Parathyroid adenoma (tissue), 2 donors: ENCODE results near the gene CCDC24.

ENCODE experiments used
- H2AFZ ChIP-seq: fragments of 300-600 bp; sonication (generic); one replicate; pipeline ENCODE4 v1.7.0; 2017; ENCODE audit warnings: antibody characterized with exemption, mild to moderate bottlenecking
- H3K27ac ChIP-seq: fragments of 300-600 bp; sonication (generic); one replicate; pipeline ENCODE4 v1.7.0; 2017
- H3K27me3 ChIP-seq: fragments of 300-600 bp; sonication (generic); one replicate; pipeline ENCODE4 v1.7.0; 2017; ENCODE audit warnings: low read length; ENCODE audit not compliant: control insufficient read depth, insufficient read depth
- H3K36me3 ChIP-seq: fragments of 300-600 bp; sonication (generic); one replicate; pipeline ENCODE4 v1.7.0; 2017; ENCODE audit warnings: low read length; ENCODE audit not compliant: control insufficient read depth, insufficient read depth
- H3K4me1 ChIP-seq: fragments of 300-600 bp; sonication (generic); one replicate; pipeline ENCODE4 v1.7.0; 2017; ENCODE audit warnings: control low read depth
- H3K4me2 ChIP-seq: fragments of 300-600 bp; sonication (generic); one replicate; pipeline ENCODE4 v1.7.0; 2017; ENCODE audit warnings: low read length
- H3K4me3 ChIP-seq: fragments of 300-600 bp; sonication (generic); one replicate; pipeline ENCODE4 v1.7.0; 2017; ENCODE audit warnings: low read depth, low read length
- H3K79me2 ChIP-seq: fragments of 300-600 bp; sonication (generic); one replicate; pipeline ENCODE4 v1.7.0; 2017; ENCODE audit warnings: control low read depth
- H3K9ac ChIP-seq: fragments of 300-600 bp; sonication (generic); one replicate; pipeline ENCODE4 v1.7.0; 2017; ENCODE audit warnings: mild to moderate bottlenecking
- H3K9me3 ChIP-seq: fragments of 300-600 bp; sonication (generic); one replicate; pipeline ENCODE4 v1.7.0; 2017; ENCODE audit warnings: low read length; ENCODE audit not compliant: control insufficient read depth
- CTCF ChIP-seq: fragments of 300-600 bp; sonication (generic); IDR thresholded peaks from one replicate; pipeline ENCODE4 v1.7.0; 2017; ENCODE audit warnings: antibody characterized with exemption, mild to moderate bottlenecking
- donor health status: primary hyperparathyroidism.

The CCDC24 gene

GRCh38 chr1:44036409-44037139, 45.2 kb downstream of the CCDC24 start:
- H3K9me3 ChIP-seq: no peaks in the 10 kb centered on the region
- H3K4me2 ChIP-seq: no peak overlapping the region
- no peaks in the 10 kb centered on the region for H3K79me2 ChIP-seq
- no peaks in the 10 kb centered on the region for H3K4me1 ChIP-seq
- no peak overlapping the region for H3K27ac ChIP-seq
- no peak overlapping the region for H2AFZ ChIP-seq
- no peak overlapping the region for H3K4me3 ChIP-seq
- no peak overlapping the region for H3K9ac ChIP-seq
- no peaks in the 10 kb centered on the region for H3K27me3 ChIP-seq
- peak; percentile 81 for TF ChIP-seq CTCF
- no peaks in the 10 kb centered on the region for H3K36me3 ChIP-seq

GRCh38 chr1:44037154-44037553, 45.8 kb downstream of the CCDC24 start:
- no peaks in the 10 kb centered on the region for H3K27me3 ChIP-seq

GRCh38 chr1:44038876-44039657, 47.7 kb downstream of the CCDC24 start:
- Histone ChIP-seq H3K27me3 (no peaks in the 10 kb centered on the region), H3K4me2 (no peak overlapping the region), H3K9me3 (no peaks in the 10 kb centered on the region), H3K9ac (no peak overlapping the region), H3K4me3 (no peak overlapping the region), H3K36me3 (no peaks in the 10 kb centered on the region), H2AFZ (no peak overlapping the region), H3K79me2 (no peaks in the 10 kb centered on the region), H3K4me1 (no peaks in the 10 kb centered on the region), H3K27ac (no peak overlapping the region)
- TF ChIP-seq CTCF: no peak

More at GRCh38 chr1:44037154-44037553, 45.8 kb downstream of the CCDC24 start:
- TF ChIP-seq CTCF: no peak
- no peaks in the 10 kb centered on the region for H3K9me3 ChIP-seq
- H3K27ac ChIP-seq: no peak overlapping the region
- no peak overlapping the region for H3K9ac ChIP-seq
- H3K4me1 ChIP-seq: no peaks in the 10 kb centered on the region
- no peak overlapping the region for H3K4me3 ChIP-seq
- no peaks in the 10 kb centered on the region for H3K36me3 ChIP-seq
- H3K79me2 ChIP-seq: no peaks in the 10 kb centered on the region
- no peak overlapping the region for H2AFZ ChIP-seq
- no peak overlapping the region for H3K4me2 ChIP-seq

GRCh38 chr1:44040418-44040817, 49.0 kb downstream of the CCDC24 start:
- Histone ChIP-seq H3K27ac (no peak overlapping the region), H3K9ac (no peak overlapping the region)
- no peak for TF ChIP-seq CTCF

More at GRCh38 chr1:44040418-44040817, 49.0 kb downstream of the CCDC24 start:
- no peaks in the 10 kb centered on the region for H3K9me3 ChIP-seq
- no peak overlapping the region for H3K4me2 ChIP-seq
- no peak overlapping the region for H3K4me3 ChIP-seq
- H3K79me2 ChIP-seq: no peaks in the 10 kb centered on the region
- H3K4me1 ChIP-seq: no peaks in the 10 kb centered on the region
- no peak overlapping the region for H2AFZ ChIP-seq
- no peaks in the 10 kb centered on the region for H3K27me3 ChIP-seq
- no peaks in the 10 kb centered on the region for H3K36me3 ChIP-seq
